Measurements from ENCODE around the gene MYLK3.

MYLK3 gene

GRCh38 chr16:46721885-46722284 is 26.3 kb downstream of the MYLK3 start:
- no peak for DNase-seq

DNA sequence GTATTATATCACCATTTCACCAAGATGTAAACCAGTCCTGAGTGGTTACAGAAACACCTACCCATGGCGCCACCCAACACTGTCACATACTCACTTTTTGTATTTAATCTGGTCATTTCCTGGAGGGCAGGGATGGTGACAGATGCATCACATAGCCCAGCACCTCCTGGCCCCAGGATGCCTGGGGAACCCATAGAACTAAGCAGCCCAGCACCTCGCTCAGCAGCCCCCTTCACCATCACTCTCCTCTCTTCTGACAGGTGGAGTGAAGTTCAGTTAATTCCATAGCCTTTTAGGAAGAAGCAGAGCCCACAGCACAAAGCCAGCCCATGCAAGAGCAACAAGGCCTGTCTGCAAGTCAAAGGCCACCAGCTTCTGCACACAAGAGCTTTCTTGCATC is 27.5 kb downstream of the MYLK3 start:
- no peak for DNase-seq

DNA sequence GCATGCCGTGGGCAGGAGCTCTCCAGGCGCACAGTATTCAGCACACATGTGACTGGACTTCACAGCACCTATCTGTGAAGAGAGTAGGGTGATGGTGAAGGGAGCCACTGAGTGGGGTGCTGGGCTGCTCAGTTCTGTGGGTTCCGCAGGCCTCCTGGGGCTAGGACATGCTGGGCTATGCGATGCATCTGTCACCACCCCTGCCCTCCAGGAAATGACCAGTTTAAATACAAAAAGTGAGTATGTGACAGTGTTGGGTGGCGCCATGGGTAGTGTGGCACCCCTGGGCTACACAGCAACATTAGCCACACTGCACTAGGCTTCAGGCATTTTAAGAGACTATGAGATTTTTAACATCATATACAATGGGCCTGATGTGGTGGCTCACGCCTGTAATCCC is 28.6 kb downstream of the MYLK3 start:
- no peak for DNase-seq

GRCh38 chr16:46718214-46718613 is 29.9 kb downstream of the MYLK3 start:
- no peak for DNase-seq

- peak; percentile 22 for DNase-seq
These were observed 30.5 kb downstream of the MYLK3 start for GRCh38 chr16:46717692-46718091.

- DNase-seq, result no peak
These were observed 32.3 kb downstream of the MYLK3 start for GRCh38 chr16:46715769-46716305.

GRCh38 chr16:46714797-46715591 is 33.1 kb downstream of the MYLK3 start:
- no peak for DNase-seq

GRCh38 chr16:46713634-46714033 is 34.5 kb downstream of the MYLK3 start:
- no peak for DNase-seq

GRCh38 chr16:46712911-46713310 is 35.2 kb downstream of the MYLK3 start:
- no peak for DNase-seq

GRCh38 chr16:46711106-46712058 is 36.8 kb downstream of the MYLK3 start:
- no peak for DNase-seq

- no peak for DNase-seq
These were observed 38.6 kb downstream of the MYLK3 start for GRCh38 chr16:46709469-46710005.

DNA sequence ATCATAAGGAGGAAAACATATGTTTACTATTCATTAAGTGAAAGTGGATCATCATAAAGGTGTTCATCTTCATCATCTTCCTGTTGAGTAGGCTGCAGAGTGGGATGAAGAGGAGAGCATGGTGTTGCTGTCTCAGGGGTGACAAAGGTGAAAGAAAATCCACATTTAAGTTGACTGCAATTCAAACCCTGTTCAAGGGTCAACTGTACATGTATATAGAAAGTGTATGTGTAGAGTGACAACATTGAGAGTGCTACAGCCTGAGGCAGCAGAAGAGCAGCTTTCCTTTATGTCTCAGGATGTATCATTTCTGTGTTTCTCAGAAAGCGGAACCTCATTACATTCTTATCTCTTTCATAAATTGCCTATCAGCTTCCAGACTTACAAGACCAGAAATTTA is 41.5 kb downstream of the MYLK3 start:
- DNase-seq, result no peak

DNA sequence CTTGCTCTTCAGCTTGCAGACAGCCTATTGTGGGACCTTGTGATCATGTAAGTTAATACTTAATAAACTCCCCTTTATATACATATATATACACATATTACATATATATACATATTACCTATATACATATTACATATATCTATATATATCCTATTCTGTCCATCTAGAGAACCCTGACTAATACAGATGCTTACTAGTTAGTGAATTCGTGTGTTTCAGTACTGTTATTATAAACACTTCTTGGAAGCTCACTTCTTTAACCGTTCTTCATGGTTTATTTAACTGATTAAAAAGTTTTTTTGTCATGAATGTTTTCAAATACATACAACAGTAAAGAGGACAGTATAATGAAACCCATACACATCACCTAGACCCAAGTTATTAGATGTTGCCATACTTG is 46.1 kb downstream of the MYLK3 start:
- DNase-seq, result no peak

GRCh38 chr16:46701615-46702014 is 46.5 kb downstream of the MYLK3 start:
- DNase-seq, result no peak

- DNase-seq, result no peak
These were observed 48.1 kb downstream of the MYLK3 start for GRCh38 chr16:46700048-46700447.

DNA sequence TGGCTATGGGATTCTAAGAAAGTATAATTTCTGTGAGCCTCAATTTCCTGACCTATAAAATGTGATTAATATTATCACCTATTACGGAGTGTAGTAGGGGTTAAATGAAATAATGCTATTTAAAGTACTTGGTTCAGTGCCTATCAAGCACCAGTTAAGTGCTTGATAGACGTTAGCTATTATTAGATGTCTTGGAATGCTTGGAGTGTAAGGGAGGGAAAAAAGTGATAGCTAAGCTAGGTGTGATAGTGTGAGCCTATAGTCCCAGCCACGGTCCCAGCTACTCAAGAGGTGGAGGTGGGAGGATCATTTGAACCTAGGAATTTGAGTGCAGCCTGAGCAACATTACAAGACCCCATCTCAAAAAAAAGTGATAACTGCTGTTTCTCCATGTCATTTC is 51.2 kb downstream of the MYLK3 start:
- no peak for DNase-seq

DNA sequence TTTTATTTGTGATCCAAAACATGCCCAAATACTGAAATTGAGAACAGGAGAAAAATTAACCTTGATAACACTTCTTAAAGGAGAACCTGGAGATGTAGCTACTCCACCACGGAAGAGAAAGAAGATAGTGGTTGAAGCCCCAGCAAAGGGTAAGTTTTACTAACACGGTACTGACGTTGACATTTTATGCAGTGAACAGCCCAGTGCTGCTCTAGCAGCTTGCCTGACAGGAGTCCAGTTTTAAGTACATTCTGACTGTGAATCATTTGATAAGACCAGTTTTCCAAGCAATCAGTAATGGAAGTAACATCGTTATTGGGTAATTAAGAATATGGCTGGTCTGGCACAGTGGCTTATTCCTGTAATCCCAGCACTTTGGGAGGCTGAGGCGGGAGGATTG is 52.2 kb downstream of the MYLK3 start:
- DNase-seq, result no peak

GRCh38 chr16:46693598-46693997 is 54.5 kb downstream of the MYLK3 start:
- DNase-seq, result no peak

DNA sequence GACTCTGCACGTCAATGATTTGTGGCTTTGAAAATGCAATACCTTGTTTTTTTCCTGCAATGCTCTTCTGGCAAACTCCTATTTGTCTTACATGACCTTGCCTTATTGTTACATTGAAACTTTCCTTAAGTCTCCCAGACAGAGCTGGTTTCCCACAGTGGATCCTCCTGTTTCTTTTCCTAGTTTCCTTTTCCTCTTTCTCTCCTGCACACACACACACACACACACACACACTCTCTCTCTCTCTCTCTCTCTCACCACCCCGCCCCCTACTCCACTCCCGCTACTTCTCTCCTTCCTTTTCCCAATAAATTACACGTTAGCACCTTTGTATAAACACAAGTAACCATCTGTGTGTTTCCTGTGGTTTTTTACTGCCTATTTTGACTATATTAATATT is 56.4 kb downstream of the MYLK3 start:
- no peak for DNase-seq

DNA sequence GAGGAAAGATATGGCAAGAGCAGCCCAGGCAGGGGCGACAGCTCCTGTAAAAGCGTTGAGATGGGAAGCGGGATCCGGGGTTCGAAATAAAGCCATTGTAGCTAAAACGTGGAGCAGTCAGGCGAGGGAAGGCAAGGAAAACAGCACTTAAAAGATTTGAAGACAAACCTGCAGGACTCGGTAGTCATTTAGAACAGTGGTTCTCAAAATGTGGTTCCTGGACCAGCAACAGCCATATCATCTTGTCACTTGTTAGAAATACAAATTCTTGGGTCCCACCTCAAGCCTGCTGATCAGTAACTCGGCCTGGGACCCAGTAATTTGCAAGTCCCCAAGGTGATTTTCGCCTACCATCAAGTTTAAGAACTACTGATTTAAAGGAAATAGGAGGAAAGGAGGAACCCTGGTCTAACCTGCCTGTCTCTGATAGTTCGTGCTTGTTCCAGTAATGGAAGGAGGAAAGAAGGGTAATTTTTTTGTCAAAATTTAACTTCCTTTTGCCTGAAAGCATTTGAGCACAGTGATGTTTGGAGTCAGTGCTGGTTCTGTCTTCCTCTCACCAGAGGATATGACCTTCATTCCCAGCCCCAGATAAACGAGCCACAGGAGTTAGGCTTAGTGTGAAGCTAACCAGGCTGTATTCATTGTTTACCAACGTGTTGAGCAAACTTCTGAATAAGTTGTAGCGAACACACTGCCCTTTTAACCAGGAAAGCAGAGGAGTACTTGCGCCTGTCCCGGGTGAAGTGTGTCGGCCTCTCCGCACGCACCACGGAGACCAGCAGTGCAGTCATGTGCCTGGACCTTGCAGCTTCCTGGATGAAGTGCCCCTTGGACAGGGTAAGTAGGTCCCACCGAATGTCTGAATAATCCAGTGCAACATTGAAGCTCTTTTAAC is 57.6 kb downstream of the MYLK3 start:
- DNase-seq, result no peak

DNA sequence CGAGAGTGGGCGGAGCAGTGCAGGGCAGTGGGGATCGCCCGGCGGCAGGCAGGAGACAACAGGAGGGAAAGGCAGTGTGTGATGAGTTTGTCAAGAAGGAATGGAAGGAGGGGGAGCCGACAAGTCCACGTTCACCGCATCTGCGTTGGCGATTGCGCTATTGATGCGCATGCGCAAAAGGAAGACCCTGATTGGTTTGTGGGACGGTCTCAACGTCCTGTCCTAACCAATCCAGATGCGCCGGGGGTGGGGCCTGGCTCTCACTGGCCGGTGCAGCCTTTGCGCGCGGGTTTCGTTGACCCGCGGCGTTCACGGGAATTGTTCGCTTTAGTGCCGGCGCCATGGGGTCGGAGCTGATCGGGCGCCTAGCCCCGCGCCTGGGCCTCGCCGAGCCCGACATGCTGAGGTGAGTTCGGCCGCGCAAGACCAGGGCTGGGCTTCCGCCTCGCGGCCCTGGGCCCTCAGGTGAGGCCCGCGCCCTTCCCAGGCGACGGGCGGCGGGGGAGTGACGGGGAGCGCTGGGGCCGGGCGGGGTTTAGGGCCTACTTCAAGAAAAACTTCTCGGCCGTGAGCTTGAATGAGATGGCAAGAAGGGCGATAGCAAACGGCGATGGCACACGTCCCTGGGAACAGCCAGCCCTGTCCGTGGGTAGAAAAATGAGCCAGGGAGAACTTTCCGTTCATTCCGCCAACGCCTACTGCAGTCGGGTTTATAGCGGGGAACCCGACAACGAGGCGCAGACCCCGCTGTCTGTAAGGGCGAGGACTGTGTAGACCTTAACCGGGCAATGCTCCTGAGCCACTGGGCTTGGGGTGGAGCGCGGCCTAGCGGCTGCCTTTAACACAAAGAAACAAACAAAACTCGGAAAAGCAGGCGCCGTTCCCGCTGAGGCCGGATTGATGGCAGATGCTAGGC is 58.5 kb downstream of the MYLK3 start, which contains the start of gene ORC6:
ORC6 (plus strand) TSS at position 295 of the 916 bp plus-strand sequence; CDS start at position 342, 47 bp downstream.
- peak; percentile 95 for DNase-seq

Data from NCI-H2171 (cell line).